Posterior vena cava (tissue), 2 donors: ENCODE measurements around the gene ANKRD20A1. TPM values are rescaled to one million over a fixed set of nuclear protein-coding genes. Genes with fewer than 3 reads are reported as not detected.
A peak's percentile ranks its signal among the peaks of the same experiment; 100 is the strongest.
"Not testable (repeated sequence)": the region's sequence is repeated elsewhere in the genome, so short reads cannot be mapped to it uniquely, and the experiment has no call there.

Experiments
- DNase-seq: peaks from one replicate; pipeline ENCODE4 v3.0.0-alpha.2; 2020; ENCODE audit warnings: low spot score
- intact Hi-C, 2 donors: fragments of 100-400 bp; cut with DNase I; formaldehyde crosslinking; loops; one replicate each; pipeline versions ENCODE4 v1.14.1 to v1.14.2; 2022 to 2023
- long read RNA-seq, 2 donors: library from polyadenylated mRNA; unstranded; transcript quantifications; one replicate each; pipeline ENCODE4 v2.0.0, GENCODE V29; 2020 to 2021
- total RNA-seq, 2 donors: library from RNA; stranded (reverse); fragmentation: NEBNext Ultra II Directional; extraction: Animal tissue kit (Norgen Biotek cat#: 25700); gene quantifications; one replicate each; pipeline ENCODE4 v1.2.1, GENCODE V29; 2021
- donor health status: DM: yes; HTN: yes; CAD: no.
- donor health status: DM: yes; HTN: yes; CAD: no.

The ANKRD20A1 gene
- total RNA-seq = 1 to 10 TPM; 2.0 to 2.2 TPM
- long read RNA-seq, donor 1 = 0 reads
- long read RNA-seq, donor 2 = 0 reads

GRCh38 chr9:67858871-67859270 lies at the start of gene ANKRD20A1:
Gene ANKRD20A1, plus strand, starts transcription at chr9:67858931. Its CDS starts 496 bp downstream, at chr9:67859427.
- DNase-seq = peak; percentile 62
- intact Hi-C loops = not testable (repeated sequence)

DNA sequence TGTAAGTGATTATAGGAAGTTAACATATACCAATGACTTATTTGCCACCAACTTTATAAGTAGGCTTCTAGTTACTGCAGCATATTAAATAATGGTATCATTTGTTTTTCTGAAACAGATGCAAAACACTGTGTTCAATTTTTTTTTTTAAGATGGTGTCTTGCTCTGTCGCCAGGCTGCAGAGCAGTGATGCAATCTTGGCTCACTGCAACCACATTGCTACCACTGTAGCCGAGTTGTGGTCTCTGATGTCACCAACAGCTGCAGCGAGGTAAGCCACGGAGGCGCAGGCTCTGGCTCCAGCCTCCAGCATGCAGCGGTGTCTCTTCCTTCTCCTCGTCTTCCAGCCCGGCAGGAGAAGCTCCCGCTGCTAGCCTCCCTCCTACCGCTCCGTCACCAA lies 26.6 kb upstream of the ANKRD20A1 start:
- intact Hi-C loops, DNase-seq: not testable (repeated sequence)
